Measurements from ENCODE around the gene TMEM243. TPM values are rescaled to one million over a fixed set of nuclear protein-coding genes. Genes with fewer than 3 reads are reported as not detected.

The TMEM243 gene
- total and polyA plus RNA-seq, 2 donors (not counting 1 experiment from before 2014, with no cell fraction given) = 161 to 164 TPM

DNA sequence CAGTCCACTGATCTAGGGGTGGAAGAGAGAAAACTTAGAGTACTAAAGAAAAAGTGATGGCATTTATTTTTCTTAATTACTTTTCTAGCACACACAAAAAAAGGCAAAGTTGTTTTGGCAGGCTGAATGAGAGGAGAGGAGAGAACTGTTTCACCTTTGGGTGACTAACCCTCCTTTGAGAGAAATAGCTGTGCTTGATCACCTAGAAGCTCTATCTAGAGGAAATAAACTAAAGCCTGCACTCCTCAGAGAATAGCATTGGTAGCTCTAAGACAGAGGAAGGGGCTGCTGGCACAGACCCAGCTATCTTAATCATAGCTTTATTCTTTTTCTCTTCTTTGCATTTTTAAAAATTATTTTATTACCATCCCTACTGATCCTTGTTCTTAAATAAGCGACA is 6.3 kb downstream of the TMEM243 start:
- DNase-seq = no peak
- Histone ChIP-seq H2AFZ (ENCODE audit: insufficient read depth, low read depth, low read length, poor library complexity, severe bottlenecking) (no peak overlapping the region), H3K27me3 (replicated peaks in 1 of 4; ENCODE audit: control extremely low read depth in 1 of 4, control insufficient read depth in 3 of 4, insufficient read depth in 4 of 4, low read length in 3 of 4) (no peaks in the 10 kb centered on the region), H3K4me1 (ENCODE audit: control insufficient read depth in 2 of 2, insufficient read depth in 2 of 2, low read length in 2 of 2) (peaks cover 97 to 99% of the 10 kb centered on the region in 2 donors), H4K20me1 (ENCODE audit: control insufficient read depth, insufficient read depth, low read length, poor library complexity, severe bottlenecking) (peaks cover 81% of the 10 kb centered on the region), H3K4me2 (replicated peaks; ENCODE audit: low read depth, low read length, poor library complexity, severe bottlenecking) (peak overlapping the region; percentile 92), H3K27ac (ENCODE audit: low read length in 2 of 2) (peak overlapping the region in 1 of 2 donors; percentile 93), H3K79me2 (ENCODE audit: control insufficient read depth, insufficient read depth, low read length) (peaks cover 86% of the 10 kb centered on the region), H3K36me3 (replicated peaks in 1 of 2; ENCODE audit: control extremely low read depth in 1 of 2, control insufficient read depth in 1 of 2, extremely low read depth in 1 of 2, insufficient read depth in 2 of 2, low read length in 1 of 2) (peaks cover 0 to 39% of the 10 kb centered on the region in 2 experiments), H3K9me3 (ENCODE audit: control extremely low read depth in 1 of 3, control insufficient read depth in 2 of 3, insufficient read depth in 1 of 3, low read length in 2 of 3) (no peaks in the 10 kb centered on the region), H3K4me3 (ENCODE audit: control extremely low read depth in 1 of 5, extremely low read depth in 1 of 5, insufficient read depth in 1 of 5, low read depth in 2 of 5, low read length in 4 of 5) (peak overlapping the region in 2 of 5 experiments; percentile 3 to 54), H3K9ac (ENCODE audit: low read length) (peak overlapping the region; percentile 46)
- TF ChIP-seq, protein P1, sequence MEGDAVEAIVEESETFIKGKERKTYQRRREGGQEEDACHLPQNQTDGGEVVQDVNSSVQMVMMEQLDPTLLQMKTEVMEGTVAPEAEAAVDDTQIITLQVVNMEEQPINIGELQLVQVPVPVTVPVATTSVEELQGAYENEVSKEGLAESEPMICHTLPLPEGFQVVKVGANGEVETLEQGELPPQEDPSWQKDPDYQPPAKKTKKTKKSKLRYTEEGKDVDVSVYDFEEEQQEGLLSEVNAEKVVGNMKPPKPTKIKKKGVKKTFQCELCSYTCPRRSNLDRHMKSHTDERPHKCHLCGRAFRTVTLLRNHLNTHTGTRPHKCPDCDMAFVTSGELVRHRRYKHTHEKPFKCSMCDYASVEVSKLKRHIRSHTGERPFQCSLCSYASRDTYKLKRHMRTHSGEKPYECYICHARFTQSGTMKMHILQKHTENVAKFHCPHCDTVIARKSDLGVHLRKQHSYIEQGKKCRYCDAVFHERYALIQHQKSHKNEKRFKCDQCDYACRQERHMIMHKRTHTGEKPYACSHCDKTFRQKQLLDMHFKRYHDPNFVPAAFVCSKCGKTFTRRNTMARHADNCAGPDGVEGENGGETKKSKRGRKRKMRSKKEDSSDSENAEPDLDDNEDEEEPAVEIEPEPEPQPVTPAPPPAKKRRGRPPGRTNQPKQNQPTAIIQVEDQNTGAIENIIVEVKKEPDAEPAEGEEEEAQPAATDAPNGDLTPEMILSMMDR (IDR thresholded peaks at IDR 0.05) = no peak
- TF ChIP-seq EZH2 (IDR thresholded peaks at IDR 0.05; ENCODE audit: borderline replicate concordance, insufficient read depth, low read depth, low read length, poor library complexity, severe bottlenecking) = no peak
- WGBS (ENCODE audit: insufficient coverage) = 90% methylated on average over 1 of the region's 1 CpG
- no peak for ATAC-seq (ENCODE audit: low read depth)
- Mint-ChIP-seq H3K27me3 (no peaks in the 10 kb centered on the region), H3K4me1 (peaks cover 93% of the 10 kb centered on the region), H3K4me3 (peak overlapping the region; percentile 86), H3K27ac (peak overlapping the region; percentile 91), H3K9me3 (ENCODE audit: insufficient read depth) (peaks cover 2% of the 10 kb centered on the region)
- ChIA-PET POLR2A (interaction anchor here (1.7 kb wide), 1 partner anchor 60 kb away, joined by 3 read pairs; no protein-coding TSS in a partner anchor), CTCF (interaction anchor here (1.1 to 2.2 kb wide), 6 partner anchors 12 to 65 kb away, joined by 3 to 6 read pairs (median 5); partner anchors contain the start of gene DMTF1)
- intact Hi-C loops (cut with micrococcal nuclease) = loop anchor here (2.0 kb wide), 1 partner anchor 14 kb away; no protein-coding TSS in a partner anchor

DNA sequence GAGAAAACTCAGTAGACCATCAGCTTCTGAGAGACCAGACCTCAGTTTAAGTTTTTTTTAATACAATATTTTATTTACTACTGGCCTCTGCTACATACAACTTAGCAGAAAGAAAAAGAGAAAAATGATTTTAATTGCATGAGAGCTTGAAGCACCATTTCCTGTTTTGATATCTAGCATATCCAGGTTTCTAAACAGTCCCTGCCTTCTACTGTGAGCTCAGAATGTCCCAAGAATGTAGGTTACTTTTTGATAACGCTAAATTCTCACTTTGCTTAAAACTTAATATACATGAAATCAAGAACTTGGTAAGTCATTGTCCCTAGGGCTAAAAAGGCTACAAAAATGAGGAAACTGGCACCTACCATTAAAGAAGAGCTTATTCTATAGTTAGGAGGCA is 7.0 kb downstream of the TMEM243 start:
- Histone ChIP-seq H3K36me3 (replicated peaks in 1 of 2; ENCODE audit: control extremely low read depth in 1 of 2, control insufficient read depth in 1 of 2, extremely low read depth in 1 of 2, insufficient read depth in 2 of 2, low read length in 1 of 2) (peaks cover 0 to 41% of the 10 kb centered on the region in 2 experiments), H3K9ac (ENCODE audit: low read length) (peak overlapping the region; percentile 46), H3K4me2 (replicated peaks; ENCODE audit: low read depth, low read length, poor library complexity, severe bottlenecking) (peak overlapping the region; percentile 92), H3K9me3 (ENCODE audit: control extremely low read depth in 1 of 3, control insufficient read depth in 2 of 3, insufficient read depth in 1 of 3, low read length in 2 of 3) (no peaks in the 10 kb centered on the region), H3K4me1 (ENCODE audit: control insufficient read depth in 2 of 2, insufficient read depth in 2 of 2, low read length in 2 of 2) (peaks cover 92 to 94% of the 10 kb centered on the region in 2 donors), H3K27me3 (replicated peaks in 1 of 4; ENCODE audit: control extremely low read depth in 1 of 4, control insufficient read depth in 3 of 4, insufficient read depth in 4 of 4, low read length in 3 of 4) (no peaks in the 10 kb centered on the region), H2AFZ (ENCODE audit: insufficient read depth, low read depth, low read length, poor library complexity, severe bottlenecking) (no peak overlapping the region), H4K20me1 (ENCODE audit: control insufficient read depth, insufficient read depth, low read length, poor library complexity, severe bottlenecking) (peaks cover 80% of the 10 kb centered on the region), H3K27ac (ENCODE audit: low read length in 2 of 2) (peak overlapping the region; percentile 28 to 93), H3K79me2 (ENCODE audit: control insufficient read depth, insufficient read depth, low read length) (peaks cover 87% of the 10 kb centered on the region), H3K4me3 (ENCODE audit: control extremely low read depth in 1 of 5, extremely low read depth in 1 of 5, insufficient read depth in 1 of 5, low read depth in 2 of 5, low read length in 4 of 5) (peak overlapping the region in 3 of 5 experiments; percentile 5 to 54 (median 8))
- no CpG with 5 or more reads among the region's 1 CpG for WGBS (ENCODE audit: insufficient coverage)
- intact Hi-C loops (cut with micrococcal nuclease) = loop anchor here (2.0 kb wide), 1 partner anchor 14 kb away; no protein-coding TSS in a partner anchor
- ChIA-PET POLR2A (interaction anchor here (0.8 to 1.7 kb wide), 3 partner anchors 9 to 60 kb away, joined by 3 to 4 read pairs (median 4); no protein-coding TSS in a partner anchor), CTCF (interaction anchor here (1.2 to 1.7 kb wide), 4 partner anchors 11 to 64 kb away, joined by 3 to 6 read pairs (median 5); partner anchors contain the start of gene DMTF1)
- Mint-ChIP-seq H3K27ac (peak overlapping the region; percentile 91), H3K9me3 (ENCODE audit: insufficient read depth) (peaks cover 2% of the 10 kb centered on the region), H3K27me3 (no peaks in the 10 kb centered on the region), H3K4me1 (peaks cover 94% of the 10 kb centered on the region), H3K4me3 (peak overlapping the region; percentile 86)
- ATAC-seq (ENCODE audit: low read depth) = no peak
- DNase-seq = peak; percentile 35
- TF ChIP-seq, protein P1 (IDR thresholded peaks at IDR 0.05) = no peak
- no peak for TF ChIP-seq EZH2 (IDR thresholded peaks at IDR 0.05; ENCODE audit: borderline replicate concordance, insufficient read depth, low read depth, low read length, poor library complexity, severe bottlenecking)
